Thymus (tissue), 2 donors: ENCODE measurements around the gene TMEM240. TPM values are rescaled to one million over a fixed set of nuclear protein-coding genes. Genes with fewer than 3 reads are reported as not detected.

Experiments
- polyA plus RNA-seq: library from polyadenylated mRNA; stranded (reverse); fragments of 200-250 nt; gene quantifications from one replicate; pipeline ENCODE4 v1.2.3, GENCODE V29; 2013
- total RNA-seq: library from RNA; stranded (reverse); fragments of 120-200 nt; gene quantifications from one replicate; pipeline ENCODE4 v1.2.4, GENCODE V29; 2013
- donor health status: healthy.

Gene TMEM240
- total and polyA plus RNA-seq, 2 donors, result 0.42 to 2.8 TPM

Other genes with a start within 250 kb of the TMEM240 start
- 15.5 TPM for gene ACAP3, start 232.7 kb downstream of the TMEM240 start, total RNA-seq
- gene ACAP3, start 232.7 kb downstream of the TMEM240 start, polyA plus RNA-seq, result 58.8 TPM
- 12.5 TPM for gene PUSL1, start 232.0 kb downstream of the TMEM240 start, total RNA-seq
- 10.0 TPM for gene PUSL1, start 232.0 kb downstream of the TMEM240 start, polyA plus RNA-seq
- gene INTS11, start 216.0 kb downstream of the TMEM240 start, total RNA-seq, result 60.8 TPM
- gene INTS11, start 216.0 kb downstream of the TMEM240 start, polyA plus RNA-seq, result 216 TPM
- 8.5 TPM for gene CPTP, start 215.8 kb downstream of the TMEM240 start, total RNA-seq
- 10.3 TPM for gene CPTP, start 215.8 kb downstream of the TMEM240 start, polyA plus RNA-seq
- gene TAS1R3, start 209.3 kb downstream of the TMEM240 start, total RNA-seq, result 0.19 TPM
- gene TAS1R3, start 209.3 kb downstream of the TMEM240 start, polyA plus RNA-seq, result 0.37 TPM
- 19.6 TPM for gene DVL1, start 191.2 kb downstream of the TMEM240 start, total RNA-seq
- gene DVL1, start 191.2 kb downstream of the TMEM240 start, polyA plus RNA-seq, result 40.9 TPM
- 2.7 TPM for gene MXRA8, start 182.1 kb downstream of the TMEM240 start, total RNA-seq
- 9.6 TPM for gene MXRA8, start 182.1 kb downstream of the TMEM240 start, polyA plus RNA-seq
- 96.2 TPM for gene AURKAIP1, start 165.4 kb downstream of the TMEM240 start, total RNA-seq
- gene AURKAIP1, start 165.4 kb downstream of the TMEM240 start, polyA plus RNA-seq, result 116 TPM
- gene CCNL2, start 141.3 kb downstream of the TMEM240 start, total RNA-seq, result 73.8 TPM
- 340 TPM for gene CCNL2, start 141.3 kb downstream of the TMEM240 start, polyA plus RNA-seq
- 119 TPM for gene MRPL20, start 133.3 kb downstream of the TMEM240 start, total RNA-seq
- gene MRPL20, start 133.3 kb downstream of the TMEM240 start, polyA plus RNA-seq, result 140 TPM
- 7.9 TPM for gene ANKRD65, start 119.3 kb downstream of the TMEM240 start, total RNA-seq
- gene ANKRD65, start 119.3 kb downstream of the TMEM240 start, polyA plus RNA-seq, result 16.0 TPM
- 5.1 TPM for gene VWA1, start 104.9 kb downstream of the TMEM240 start, total RNA-seq
- gene VWA1, start 104.9 kb downstream of the TMEM240 start, polyA plus RNA-seq, result 16.8 TPM
- 0.24 TPM for gene ATAD3C, start 90.9 kb downstream of the TMEM240 start, total RNA-seq
- 2.8 TPM for gene ATAD3C, start 90.9 kb downstream of the TMEM240 start, polyA plus RNA-seq
- gene ATAD3B, start 68.9 kb downstream of the TMEM240 start, total RNA-seq, result 14.9 TPM
- 58.9 TPM for gene ATAD3B, start 68.9 kb downstream of the TMEM240 start, polyA plus RNA-seq
- 20.2 TPM for gene ATAD3A, start 28.5 kb downstream of the TMEM240 start, total RNA-seq
- 17.5 TPM for gene ATAD3A, start 28.5 kb downstream of the TMEM240 start, polyA plus RNA-seq
- gene SSU72, start 34.2 kb upstream of the TMEM240 start, total RNA-seq, result 47.8 TPM
- gene SSU72, start 34.2 kb upstream of the TMEM240 start, polyA plus RNA-seq, result 109 TPM
- gene FNDC10, start 59.5 kb upstream of the TMEM240 start, total RNA-seq, result 0.24 TPM
- gene FNDC10, start 59.5 kb upstream of the TMEM240 start, polyA plus RNA-seq, result 0.80 TPM
- 34.9 TPM for gene MIB2, start 74.9 kb upstream of the TMEM240 start, total RNA-seq
- gene MIB2, start 74.9 kb upstream of the TMEM240 start, polyA plus RNA-seq, result 160 TPM
- 4.1 TPM for gene MMP23B, start 91.5 kb upstream of the TMEM240 start, total RNA-seq
- gene MMP23B, start 91.5 kb upstream of the TMEM240 start, polyA plus RNA-seq, result 2.7 TPM
- gene CDK11B, start 118.4 kb upstream of the TMEM240 start, total RNA-seq, result 16.1 TPM
- 35.6 TPM for gene CDK11B, start 118.4 kb upstream of the TMEM240 start, polyA plus RNA-seq
- gene SLC35E2B, start 152.2 kb upstream of the TMEM240 start, total RNA-seq, result 22.5 TPM
- gene SLC35E2B, start 152.2 kb upstream of the TMEM240 start, polyA plus RNA-seq, result 45.6 TPM
- 19.8 TPM for gene CDK11A, start 183.7 kb upstream of the TMEM240 start, total RNA-seq
- gene CDK11A, start 183.7 kb upstream of the TMEM240 start, polyA plus RNA-seq, result 52.2 TPM
- 25.0 TPM for gene NADK, start 237.8 kb upstream of the TMEM240 start, total RNA-seq
- gene NADK, start 237.8 kb upstream of the TMEM240 start, polyA plus RNA-seq, result 60.0 TPM